ENCODE results near the gene C2orf68. TPM values are rescaled to one million over a fixed set of nuclear protein-coding genes. Genes with fewer than 3 reads are reported as not detected.

C2orf68 gene
- total and polyA plus RNA-seq, 2 of the 13 experiments (the other 11 are each of a cell fraction or from before 2014, with no cell fraction given): 47.1 to 77.4 TPM

GRCh38 chr2:85594715-85595300 is 17.1 kb downstream of the C2orf68 start (continued):
- TF ChIP-seq ZNF121 (CRISPR knock-in tag; IDR thresholded peaks at IDR 0.05) (no peak), ZMYM4 (CRISPR knock-in tag; IDR thresholded peaks at IDR 0.05) (no peak), ZMAT3 (CRISPR knock-in tag; conservative IDR thresholded peaks at IDR 0.05) (0 out of 2 replicates have a peak, but pooled peaks have one; percentile 39), SIX4 (CRISPR knock-in tag; IDR thresholded peaks at IDR 0.05) (no peak), ZNF350 (CRISPR knock-in tag; IDR thresholded peaks at IDR 0.05; ENCODE audit: borderline replicate concordance, low read depth) (no peak; the same call in 1 of the 2 replicates), HMGA1 (CRISPR knock-in tag; conservative IDR thresholded peaks at IDR 0.05) (no peak), GATAD2A (CRISPR knock-in tag; IDR thresholded peaks at IDR 0.05) (no peak), HDAC1 (CRISPR knock-in tag; IDR thresholded peaks at IDR 0.05) (no peak), IKZF1 (IDR thresholded peaks at IDR 0.05) (no peak), TBX3 (IDR thresholded peaks at IDR 0.05; ENCODE audit: borderline replicate concordance) (no peak), KLF16 (CRISPR knock-in tag; IDR thresholded peaks at IDR 0.05) (no peak), ATM (IDR thresholded peaks at IDR 0.05; ENCODE audit: borderline replicate concordance) (no peak), ZNF788 (CRISPR knock-in tag; IDR thresholded peaks at IDR 0.05; ENCODE audit: borderline replicate concordance) (no peak), REXO4 (CRISPR knock-in tag; IDR thresholded peaks at IDR 0.05; ENCODE audit: borderline replicate concordance) (no peak), MAFK (conservative IDR thresholded peaks at IDR 0.05 in 1 of 2, IDR thresholded peaks at IDR 0.05 in 1 of 2; ENCODE audit: low read length in 2 of 2) (no peak), SALL1 (CRISPR knock-in tag; IDR thresholded peaks at IDR 0.05) (no peak), HINFP (CRISPR knock-in tag; IDR thresholded peaks at IDR 0.05; ENCODE audit: low read depth) (no peak), PRMT3 (CRISPR knock-in tag; IDR thresholded peaks at IDR 0.05; ENCODE audit: borderline replicate concordance, low read depth) (no peak), ZBTB4 (CRISPR knock-in tag; IDR thresholded peaks at IDR 0.05; ENCODE audit: borderline replicate concordance) (no peak), ZNF331 (CRISPR knock-in tag; IDR thresholded peaks at IDR 0.05) (no peak), STAT5B (CRISPR knock-in tag; IDR thresholded peaks at IDR 0.05) (no peak), E2F1 (CRISPR knock-in tag; IDR thresholded peaks at IDR 0.05) (no peak), ZSCAN12 (CRISPR knock-in tag; IDR thresholded peaks at IDR 0.05) (no peak), ZSCAN9 (CRISPR knock-in tag; IDR thresholded peaks at IDR 0.05; ENCODE audit: borderline replicate concordance) (no peak), MBNL3 (CRISPR knock-in tag; conservative IDR thresholded peaks at IDR 0.05) (no peak), SP5 (CRISPR knock-in tag; IDR thresholded peaks at IDR 0.05; ENCODE audit: borderline replicate concordance, low read depth) (no peak), NFRKB (IDR thresholded peaks at IDR 0.05) (no peak), KDM5A (IDR thresholded peaks at IDR 0.05; ENCODE audit: borderline replicate concordance, low read length) (no peak)
